GM18870 (cell line): ENCODE data around the gene CIZ1.

Source experiments
- ATAC-seq: cut with Tn5 transposase; IDR thresholded peaks from one replicate; pipeline ENCODE4 v1.9.1; 2021; ENCODE audit warnings: moderate library complexity; ENCODE audit not compliant: unreplicated experiment

The CIZ1 gene

DNA sequence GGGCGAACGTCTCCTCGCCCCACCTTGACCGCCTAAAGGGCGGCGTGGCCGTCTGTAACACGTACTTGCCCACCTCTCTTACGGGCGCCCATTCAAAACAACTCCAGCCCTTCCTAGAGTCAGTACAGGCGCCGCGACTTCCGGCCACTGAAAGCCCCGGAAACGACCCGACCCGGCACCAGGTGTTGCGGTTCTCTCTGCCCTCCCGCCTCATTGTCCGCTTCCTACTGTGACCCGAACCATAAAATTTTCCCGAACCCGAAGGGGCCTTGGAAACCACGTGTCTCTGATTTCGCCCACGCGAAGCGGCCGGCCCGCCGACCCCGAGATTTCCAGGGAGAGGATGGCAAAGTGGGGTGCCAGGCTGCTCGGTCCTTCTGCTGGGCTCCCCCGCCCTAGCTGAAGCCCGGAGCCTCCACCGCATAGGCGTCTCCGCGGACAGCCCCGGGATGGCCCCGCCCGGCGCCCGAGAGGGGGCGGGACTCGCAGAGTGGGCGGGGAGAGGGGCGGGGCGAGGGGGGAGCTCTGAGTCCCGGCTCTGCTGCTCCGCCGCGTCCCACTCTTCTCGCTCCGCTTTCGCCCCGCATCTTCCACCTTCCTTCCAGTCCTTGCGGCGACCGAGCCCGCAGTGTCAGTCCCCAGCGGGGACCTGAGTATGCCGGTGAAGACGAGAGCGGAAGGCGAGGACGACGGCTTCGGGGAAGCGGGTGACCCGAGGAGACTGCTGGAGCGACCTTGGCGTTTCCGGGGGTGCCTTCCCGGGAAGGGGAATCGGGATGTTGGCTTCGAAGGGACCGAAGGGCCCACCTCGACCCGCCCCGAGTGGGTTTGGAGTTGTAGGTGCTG, 63.2 kb downstream of the CIZ1 start:
- peak; percentile 40 for ATAC-seq

DNA sequence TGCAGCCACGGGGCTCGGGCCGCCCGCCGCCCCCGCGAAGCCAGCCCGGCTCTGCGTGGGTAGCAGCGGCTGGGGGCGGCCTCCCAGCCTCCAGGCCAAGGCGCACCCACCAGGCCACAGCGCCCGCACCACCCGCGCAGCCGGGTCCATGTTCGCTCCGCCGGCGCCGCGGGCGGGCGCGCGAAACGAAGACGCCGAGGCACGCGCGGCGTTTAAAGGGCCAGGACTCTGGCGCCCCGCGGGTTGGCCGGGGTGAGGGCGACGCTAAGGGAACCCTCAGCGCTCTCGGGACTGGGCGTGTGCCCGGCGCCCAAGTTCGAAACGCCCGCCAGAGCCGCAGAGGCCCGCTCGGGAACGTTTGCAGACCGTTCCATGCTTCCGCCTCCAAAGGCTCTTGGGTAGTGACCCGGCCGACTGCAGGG, 63.8 kb downstream of the CIZ1 start, which contains the start of gene PTGES2:
PTGES2 (minus strand) TSS at position 162 of the 422 bp plus-strand sequence; CDS start at position 150, 12 bp downstream.
- ATAC-seq, result peak; percentile 47

DNA sequence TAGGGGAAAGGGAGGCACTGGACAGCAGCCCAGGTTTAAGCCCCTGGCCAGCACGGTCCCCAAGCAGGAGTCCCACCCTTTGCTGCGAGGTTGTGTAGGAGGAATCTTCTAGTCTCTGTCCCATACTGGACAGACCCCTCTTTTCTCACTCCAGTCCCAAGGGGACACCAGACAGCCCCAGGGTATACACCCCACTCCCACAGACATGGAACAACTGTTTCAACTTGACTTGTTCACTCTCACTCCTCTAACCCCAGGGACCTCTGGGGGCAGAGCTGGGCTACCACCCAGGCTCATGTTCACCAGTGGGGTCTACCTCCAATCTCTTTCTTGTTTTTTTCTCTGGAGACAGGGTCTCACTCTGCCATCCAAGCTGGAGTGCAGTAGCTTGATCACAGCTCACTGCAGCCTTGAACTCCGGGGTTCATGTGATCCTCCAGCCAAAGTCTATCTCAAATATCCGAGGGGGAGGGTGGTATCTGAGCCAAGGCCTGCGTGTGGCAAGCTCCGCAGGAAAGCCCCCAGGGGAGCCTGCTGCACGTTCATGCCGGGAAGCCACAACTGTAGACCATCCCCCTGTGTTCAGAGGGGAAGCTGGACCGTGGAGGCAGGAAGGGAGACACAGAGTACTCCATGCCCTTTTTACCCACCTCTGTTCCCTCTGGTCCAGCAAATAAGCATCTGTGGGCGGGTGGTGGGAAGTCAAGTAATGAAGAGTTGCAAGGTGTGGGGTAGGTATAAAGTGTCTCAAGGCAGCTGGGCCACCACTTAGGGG, 65.6 kb downstream of the CIZ1 start:
- ATAC-seq, result no peak

DNA sequence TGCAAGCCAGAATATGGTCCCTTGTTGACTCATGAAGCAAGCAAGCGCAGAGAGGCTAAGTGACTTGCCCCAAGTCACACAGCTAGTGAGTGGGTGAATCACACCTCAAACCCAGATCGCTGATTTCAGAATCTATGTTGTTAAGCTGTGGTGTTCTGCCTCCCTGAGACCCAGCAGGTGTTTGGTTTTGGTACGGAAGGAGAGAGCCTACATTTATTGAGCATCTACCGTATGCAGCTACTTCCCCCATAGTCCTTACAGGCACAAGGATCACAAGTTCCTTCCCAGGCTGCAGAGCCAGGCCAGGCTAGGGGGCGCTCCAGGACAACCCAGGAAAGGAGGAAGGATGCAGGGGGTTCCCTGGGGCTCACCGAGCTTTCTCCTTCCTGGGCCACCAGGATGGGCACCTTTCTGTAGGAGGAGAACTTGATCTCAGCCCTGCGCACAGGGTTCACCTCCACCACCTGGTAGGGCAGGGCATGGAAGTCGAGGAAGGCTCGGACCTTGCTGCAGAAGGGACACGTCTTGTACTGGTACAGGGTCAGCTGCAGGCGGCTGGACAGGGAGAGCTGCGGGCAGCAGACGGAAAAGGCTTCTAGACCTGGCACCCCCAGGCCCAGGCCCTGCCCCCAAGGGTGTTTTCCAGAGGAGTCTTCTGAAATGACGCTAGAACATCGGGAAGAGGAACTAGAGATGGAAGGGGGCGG, 66.3 kb downstream of the CIZ1 start:
- no peak for ATAC-seq

DNA sequence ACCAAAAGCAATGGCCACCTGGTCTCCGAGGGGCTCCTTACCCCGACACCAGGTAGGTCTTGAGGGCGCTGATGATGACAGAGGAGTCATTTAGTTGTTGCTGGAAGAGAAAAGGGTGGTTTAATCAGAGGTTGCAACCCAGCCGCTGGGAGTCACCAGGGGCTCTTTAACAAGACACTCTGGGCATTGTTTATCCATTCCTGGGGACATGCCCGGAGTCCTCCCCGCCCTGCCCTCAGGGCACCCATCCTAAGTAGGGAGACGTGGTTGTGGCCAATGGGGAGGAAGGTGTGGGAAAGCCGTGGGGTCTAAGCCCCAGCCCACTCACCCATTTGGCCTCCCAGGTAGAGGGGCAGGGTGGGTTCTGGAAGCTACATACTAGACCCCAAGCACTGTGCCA, 66.9 kb downstream of the CIZ1 start:
- ATAC-seq, result no peak

DNA sequence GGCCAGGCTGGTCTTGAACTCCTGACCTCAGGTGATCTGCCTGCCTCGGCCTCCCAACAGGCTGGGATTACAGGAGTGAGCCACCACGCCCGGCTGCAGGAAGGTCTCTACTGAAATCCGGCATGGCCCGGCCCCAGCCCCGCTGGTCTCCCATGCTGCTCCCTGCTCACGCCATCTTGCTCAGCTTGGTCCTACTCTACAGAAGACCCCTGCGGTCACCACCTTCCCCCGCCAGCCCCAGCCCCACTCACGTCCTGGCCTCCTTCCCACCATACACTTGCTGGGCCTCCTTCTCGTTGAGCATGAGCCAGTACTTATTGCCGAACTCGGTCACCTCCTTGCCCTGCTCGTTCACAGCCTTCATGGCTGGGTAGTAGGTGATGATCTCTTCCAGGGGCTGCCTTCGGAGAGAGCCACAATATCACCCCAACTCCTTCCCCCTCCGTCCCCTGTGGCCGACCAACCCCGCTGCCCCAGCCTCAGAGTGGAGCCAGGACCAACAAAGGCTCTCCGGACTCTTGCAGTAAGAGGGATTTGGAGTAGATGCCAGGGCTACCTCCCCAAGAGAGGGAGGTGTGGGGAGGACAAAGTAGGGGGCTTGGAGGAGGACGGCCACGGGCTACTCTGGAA, 67.8 kb downstream of the CIZ1 start:
- no peak for ATAC-seq

DNA sequence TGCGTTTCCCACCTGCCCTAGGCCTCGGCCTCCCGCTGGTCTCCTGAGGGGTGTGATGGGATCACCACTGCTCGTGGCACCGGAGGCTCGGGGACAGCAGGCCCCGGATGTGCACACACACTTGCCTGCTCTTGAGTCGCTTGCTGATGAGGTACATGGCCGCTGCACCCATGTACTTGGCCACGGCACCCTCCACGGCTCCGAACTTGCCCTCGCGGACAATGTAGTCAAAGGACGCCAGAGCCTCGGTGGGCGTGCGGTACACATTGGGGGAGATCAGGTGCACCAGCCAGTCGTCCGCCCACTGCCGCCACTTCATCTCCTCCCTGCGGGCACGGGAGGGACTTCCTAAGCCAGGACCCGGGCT, 68.6 kb downstream of the CIZ1 start:
- ATAC-seq, result no peak

DNA sequence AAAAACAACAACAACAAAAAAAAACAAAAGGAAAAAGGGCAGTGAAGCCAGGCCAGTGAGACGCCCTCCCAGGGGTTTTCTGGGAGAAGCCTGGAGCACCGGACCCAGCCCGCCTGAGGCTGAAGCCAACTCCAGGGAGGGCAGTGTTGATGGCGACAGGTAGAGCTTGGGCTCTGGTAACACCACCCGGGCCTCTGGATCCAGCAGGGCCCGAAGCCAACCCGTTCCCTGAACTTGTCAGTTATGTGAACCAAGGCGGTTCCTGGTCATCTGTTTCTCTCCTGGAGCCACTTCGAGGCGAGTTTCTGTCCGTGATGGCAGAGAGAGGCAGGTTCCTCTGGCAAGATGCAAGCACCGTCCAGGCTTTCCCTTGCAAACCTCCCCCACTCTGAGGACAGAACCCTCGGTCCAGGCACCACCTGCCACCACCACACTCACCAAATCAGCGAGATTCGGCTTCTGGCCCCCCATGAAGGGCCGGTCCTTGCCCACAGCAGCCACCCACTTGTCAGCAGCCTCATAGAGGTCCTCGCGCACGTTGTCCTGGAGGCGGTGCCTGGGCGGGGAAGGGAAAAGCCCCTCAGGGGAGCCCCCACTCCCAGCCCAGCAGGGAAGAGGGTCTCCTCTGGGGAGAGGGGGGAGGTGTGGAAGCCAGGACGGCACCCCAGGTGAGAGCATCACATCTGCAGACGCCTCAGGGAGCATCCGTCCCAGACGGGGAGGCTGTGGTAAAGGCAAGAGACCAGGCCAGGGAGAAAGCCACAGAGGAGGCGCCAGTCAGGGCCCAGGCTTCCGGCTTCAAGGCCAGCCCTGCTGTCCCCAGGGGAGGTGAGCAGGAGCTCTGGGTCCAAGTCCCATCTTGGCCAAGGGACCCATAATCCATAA, 69.2 kb downstream of the CIZ1 start:
- ATAC-seq, result no peak

DNA sequence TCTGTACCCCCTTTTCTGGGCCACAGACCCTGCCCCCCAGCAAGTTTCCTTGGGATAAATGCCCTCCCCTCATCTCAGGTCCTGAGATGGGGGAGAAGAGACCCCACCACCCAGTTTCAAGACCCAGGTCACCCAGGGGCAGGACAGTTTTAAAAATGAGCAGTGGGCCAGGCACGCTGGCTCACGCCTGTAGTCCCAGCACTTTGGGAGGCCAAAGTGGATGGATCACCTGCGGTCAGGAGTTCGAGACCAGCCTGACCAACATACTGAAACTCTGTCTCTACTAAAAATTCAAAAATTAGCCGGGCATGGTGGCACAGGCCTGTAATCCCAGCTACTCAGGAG, 69.9 kb downstream of the CIZ1 start:
- no peak for ATAC-seq

DNA sequence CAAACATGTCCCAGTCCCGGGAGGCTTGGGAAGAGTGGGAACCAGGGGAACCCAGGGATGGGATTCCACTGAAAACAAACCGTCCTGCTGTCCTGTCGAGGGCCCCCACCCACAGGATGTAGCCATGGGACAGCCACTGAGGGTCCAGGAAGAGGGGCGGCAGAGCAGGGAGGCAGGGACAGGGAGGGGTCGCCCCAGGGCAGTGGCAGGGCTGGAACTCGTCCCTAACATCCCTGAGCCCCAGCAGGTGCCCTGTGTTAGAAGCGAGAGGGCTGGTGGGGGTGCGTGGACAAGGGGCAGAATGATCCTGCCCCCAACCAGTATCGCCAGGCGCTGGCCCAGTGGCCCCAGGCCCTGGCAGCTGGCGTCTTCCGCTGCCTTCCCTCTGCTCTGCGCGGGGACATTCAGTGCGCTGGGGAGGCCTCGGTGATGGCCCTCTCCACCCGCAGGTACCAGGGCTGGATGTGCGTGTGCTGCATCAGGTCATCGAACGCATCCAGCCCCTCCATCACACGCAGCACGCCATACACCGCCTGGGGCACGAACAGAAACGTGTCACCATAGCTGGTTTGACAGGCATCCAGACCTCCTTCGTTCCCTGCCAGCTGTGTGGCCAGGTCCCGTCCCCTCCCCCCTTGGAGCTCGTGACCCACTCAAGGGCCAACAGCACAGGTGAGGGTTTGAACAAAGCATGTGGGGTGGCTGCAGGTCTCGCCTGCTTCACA, 70.5 kb downstream of the CIZ1 start:
- no peak for ATAC-seq

DNA sequence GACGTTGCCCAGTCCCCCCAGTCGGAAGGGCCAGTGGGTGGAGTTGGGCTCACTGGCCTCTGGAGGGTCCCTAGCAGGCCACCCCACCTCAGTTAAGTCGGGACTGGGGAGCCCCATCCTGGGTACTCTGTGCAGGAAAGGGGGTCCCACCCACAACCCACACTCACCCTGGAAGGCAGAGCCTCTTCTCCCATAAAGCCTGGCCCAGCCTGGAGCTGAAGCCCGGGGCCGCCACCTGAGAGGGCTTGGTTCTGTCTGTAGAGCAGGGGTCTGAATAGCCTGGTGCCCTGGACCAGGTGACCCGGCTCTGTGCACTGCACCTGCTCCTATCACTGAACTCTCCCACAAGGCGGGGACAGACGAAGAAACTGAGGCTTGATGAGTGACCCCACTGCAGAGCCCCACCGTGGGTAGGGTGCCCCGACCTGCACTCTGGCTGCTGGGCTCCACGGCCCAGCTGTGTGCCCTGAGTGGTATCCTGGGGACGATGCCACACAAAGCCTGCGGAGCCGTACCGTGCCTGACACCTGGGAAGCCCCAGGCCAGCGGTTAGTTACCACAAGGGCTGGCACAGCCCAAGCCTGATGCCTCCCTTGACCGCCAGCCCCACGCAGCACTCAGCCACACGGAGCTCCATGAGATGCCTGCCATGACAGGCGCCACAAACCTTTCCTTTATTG, 71.2 kb downstream of the CIZ1 start:
- ATAC-seq, result no peak

DNA sequence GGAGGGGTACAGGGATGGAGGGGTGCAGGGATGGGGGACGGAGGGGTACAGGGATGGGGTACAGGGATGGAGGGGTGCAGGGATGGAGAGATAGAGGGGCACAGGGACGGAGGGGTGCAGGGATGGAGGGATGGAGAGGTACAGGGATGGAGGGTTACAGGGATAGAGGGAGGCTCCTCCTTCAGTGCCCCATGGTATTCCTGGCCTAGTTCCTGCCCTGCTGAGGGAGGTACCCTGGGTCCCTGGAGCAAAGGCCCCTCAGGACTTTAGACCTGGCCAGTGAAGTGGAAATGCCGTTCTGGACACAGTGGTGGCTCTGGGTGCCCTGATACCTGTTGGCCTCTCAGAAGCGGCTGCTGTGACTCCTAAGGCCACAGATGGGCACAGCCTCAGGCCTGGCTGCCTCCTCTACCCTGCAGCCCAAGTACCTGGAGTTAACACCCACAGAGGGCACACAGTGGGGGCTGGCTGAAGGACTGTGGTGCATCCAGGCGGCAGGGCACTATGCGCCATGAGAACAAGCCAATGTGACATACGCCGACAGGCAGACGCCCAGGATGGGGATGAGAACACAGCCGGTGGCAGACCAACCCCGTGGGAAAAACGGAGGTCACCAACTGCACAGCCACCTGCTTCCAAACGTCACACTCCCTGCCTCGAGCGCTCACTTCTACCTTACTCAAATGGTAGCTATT, 72.3 kb downstream of the CIZ1 start:
- no peak for ATAC-seq

DNA sequence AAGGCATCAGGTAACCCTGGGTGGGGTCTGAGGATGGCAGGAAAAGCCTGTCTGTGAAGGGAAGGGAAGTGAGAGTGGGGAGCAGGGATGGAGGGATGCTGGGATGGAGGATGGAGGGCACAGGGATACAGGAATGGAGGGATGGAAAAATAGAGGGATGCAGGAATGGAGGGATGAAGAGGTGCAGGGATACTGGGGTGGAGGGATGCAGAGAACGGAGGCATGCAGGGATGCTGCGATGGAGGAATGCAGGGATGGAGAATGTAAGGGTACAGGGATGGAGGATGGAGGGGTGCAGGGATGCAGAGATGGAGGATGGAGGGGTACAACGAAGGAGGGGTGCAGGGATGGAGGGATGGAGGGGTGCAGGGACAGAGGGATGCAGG, 72.9 kb downstream of the CIZ1 start:
- no peak for ATAC-seq

DNA sequence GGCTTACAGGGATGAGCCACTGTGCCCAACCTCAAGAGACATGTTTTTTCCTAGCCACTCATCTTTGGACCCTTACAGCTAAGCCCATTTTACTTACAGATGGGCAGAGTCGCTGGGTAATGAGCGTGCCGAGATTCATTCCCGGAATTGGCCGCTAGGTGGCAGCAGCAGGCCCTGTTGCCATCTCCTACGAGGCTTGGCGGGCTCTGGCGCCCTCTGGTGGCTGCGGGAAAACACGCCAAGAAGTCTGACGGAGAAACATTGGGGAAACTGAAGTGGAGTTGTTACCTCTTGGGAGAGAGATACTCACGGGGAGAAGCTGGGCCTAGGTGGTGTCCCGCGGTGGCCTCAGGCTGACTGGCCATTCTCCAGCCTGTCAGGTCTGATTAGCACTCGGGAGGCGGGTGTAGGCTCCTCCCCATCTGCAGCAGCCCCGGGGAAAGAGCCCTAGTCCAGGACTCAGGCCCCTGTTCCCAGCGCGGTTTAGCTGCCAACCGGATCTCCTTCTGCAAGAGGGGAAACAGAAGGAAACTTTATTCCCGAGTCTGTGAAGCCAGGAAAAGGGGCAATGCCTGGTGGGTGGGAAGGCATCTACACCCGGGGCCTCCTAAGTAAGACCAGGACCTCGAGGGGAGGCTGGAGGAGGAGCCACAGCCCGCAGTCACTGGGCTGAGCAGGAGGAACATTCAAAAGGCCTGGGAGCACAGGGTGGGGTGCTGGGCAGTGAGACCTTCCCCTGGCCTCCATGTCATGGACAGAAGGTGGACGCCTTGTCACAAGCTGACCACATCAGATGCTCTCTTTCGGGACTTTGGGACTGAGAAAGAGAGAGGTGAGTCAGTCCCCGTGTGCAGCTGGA, 73.5 kb downstream of the CIZ1 start:
- ATAC-seq, result no peak

DNA sequence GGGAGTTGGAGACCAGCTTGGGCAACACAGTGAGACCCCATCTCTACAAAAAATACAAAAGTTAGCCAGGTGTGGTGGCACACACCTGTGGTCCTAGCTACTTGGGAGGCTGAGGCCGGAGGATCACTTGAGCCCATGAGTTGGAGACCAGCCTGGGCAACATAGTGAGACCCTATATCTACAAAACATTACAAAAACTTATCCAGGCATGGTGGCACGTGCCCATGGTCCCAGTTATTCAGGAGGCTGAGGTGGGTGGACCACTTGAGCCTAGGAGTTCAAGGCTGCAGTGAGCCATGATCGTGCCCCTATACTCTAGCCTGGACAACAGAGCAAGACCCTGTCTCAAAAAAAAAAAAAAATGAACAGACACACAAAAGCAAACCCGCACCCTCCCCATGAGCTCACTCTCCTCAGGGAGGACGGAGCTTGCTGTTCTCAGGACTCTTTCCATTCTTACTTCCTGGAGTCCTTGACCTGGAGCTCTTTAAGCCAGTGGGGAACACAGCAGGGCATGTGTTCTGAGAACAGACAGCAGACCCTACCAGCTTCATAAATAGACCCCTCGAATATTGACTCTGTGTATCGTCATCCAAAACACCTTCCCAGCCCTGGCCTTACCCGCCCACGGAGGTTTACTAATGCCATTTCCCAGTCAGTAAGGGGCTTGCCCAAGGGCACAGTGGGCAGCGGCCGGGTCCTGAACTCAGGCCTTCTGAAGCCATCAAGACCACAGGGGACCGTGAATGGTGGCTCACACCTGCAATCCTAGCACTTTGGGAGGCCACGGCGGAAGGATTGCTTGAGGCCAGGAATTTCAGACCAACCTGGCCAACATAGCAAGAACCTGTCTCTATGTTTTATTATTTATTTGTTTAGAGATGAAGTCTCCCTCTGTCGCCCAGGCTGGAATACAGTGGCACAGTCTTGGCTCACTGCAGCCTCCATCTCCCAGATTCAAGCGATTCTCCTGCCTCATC, 75.0 kb downstream of the CIZ1 start:
- ATAC-seq, result no peak
